ENCODE measurements around the gene ZIC2.

The ZIC2 gene

DNA sequence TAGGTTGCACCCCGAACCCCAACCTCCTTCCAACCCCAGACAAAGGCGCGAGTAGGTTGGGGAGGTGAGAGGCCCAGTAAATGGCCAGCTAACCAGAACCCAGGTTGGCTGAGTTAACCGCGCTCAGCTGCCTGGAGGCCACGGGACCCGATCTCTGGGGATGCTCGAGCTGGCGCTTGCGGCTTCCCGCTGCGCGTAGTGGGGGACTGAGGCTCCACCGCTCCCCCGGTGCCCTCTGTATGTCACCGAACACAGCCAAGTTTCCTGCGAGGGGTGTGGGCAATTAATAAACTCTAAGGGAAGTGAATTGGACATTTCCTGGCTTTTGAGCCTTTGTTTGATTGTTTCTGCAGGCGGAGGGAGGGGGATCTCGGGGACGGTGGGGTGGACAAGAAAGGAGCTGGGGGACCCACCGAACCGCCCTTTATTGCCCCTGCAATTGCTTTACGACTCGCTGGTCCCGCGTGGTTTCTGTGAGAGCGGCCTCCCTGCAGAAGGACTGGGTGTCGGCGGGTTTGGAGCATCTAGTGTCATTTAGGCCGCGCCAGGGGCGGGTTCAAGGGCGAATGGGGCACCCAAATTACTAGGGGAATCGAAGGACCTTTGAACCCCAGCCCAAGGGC is 6.5 kb upstream of the ZIC2 start:
- Histone ChIP-seq H2AFZ (ENCODE audit: low read length, unreplicated experiment) (no peak overlapping the region), H3K27me3 (ENCODE audit: insufficient read depth, low read length) (peaks cover 91% of the 10 kb centered on the region), H3K79me2 (ENCODE audit: control insufficient read depth, insufficient read depth, low read length, unreplicated experiment) (no peaks in the 10 kb centered on the region), H3K4me1 (ENCODE audit: control insufficient read depth, insufficient read depth, low read length, unreplicated experiment) (no peaks in the 10 kb centered on the region), H3K27ac (ENCODE audit: low read depth, low read length) (no peak overlapping the region), H3K36me3 (ENCODE audit: insufficient read depth, low read length) (no peaks in the 10 kb centered on the region), H3K4me3 (ENCODE audit: low read depth, low read length) (no peak overlapping the region)

DNA sequence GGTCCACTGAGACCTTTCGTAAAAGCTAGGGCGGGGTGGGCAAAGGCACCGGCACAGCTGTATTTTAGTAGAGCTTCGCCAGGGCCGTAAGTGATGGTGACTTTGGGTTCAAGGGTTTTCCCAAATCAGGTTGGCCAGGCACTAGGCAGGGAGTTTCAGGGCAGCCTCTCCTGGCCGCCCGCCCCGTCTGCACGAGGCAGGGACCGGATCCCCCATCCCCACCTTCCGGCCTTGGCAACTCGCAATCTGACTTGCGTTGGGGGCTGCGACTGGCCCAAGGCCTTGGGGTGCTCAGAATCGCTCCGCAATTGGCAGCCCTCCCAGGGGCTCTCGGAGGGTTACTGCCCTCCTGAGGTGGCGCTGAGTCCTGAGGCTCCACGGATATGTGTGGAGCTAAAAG is 6.0 kb upstream of the ZIC2 start:
- Histone ChIP-seq H3K79me2 (ENCODE audit: control insufficient read depth, insufficient read depth, low read length, unreplicated experiment) (no peaks in the 10 kb centered on the region), H3K4me1 (ENCODE audit: control insufficient read depth, insufficient read depth, low read length, unreplicated experiment) (no peaks in the 10 kb centered on the region), H3K4me3 (ENCODE audit: low read depth, low read length) (no peak overlapping the region), H3K36me3 (ENCODE audit: insufficient read depth, low read length) (no peaks in the 10 kb centered on the region), H2AFZ (ENCODE audit: low read length, unreplicated experiment) (no peak overlapping the region), H3K27ac (ENCODE audit: low read depth, low read length) (no peak overlapping the region), H3K27me3 (ENCODE audit: insufficient read depth, low read length) (peaks cover 93% of the 10 kb centered on the region)

GRCh38 chr13:99976575-99976974 is 5.0 kb upstream of the ZIC2 start:
- Histone ChIP-seq H3K36me3 (ENCODE audit: insufficient read depth, low read length) (no peaks in the 10 kb centered on the region), H3K27me3 (ENCODE audit: insufficient read depth, low read length) (peaks cover 90% of the 10 kb centered on the region), H3K4me3 (ENCODE audit: low read depth, low read length) (no peak overlapping the region), H3K27ac (ENCODE audit: low read depth, low read length) (no peak overlapping the region), H3K4me1 (ENCODE audit: control insufficient read depth, insufficient read depth, low read length, unreplicated experiment) (no peaks in the 10 kb centered on the region), H2AFZ (ENCODE audit: low read length, unreplicated experiment) (no peak overlapping the region), H3K79me2 (ENCODE audit: control insufficient read depth, insufficient read depth, low read length, unreplicated experiment) (no peaks in the 10 kb centered on the region)

- Histone ChIP-seq H3K4me3 (ENCODE audit: low read depth, low read length) (no peak overlapping the region), H3K79me2 (ENCODE audit: control insufficient read depth, insufficient read depth, low read length, unreplicated experiment) (no peaks in the 10 kb centered on the region), H3K4me1 (ENCODE audit: control insufficient read depth, insufficient read depth, low read length, unreplicated experiment) (no peaks in the 10 kb centered on the region), H3K27ac (ENCODE audit: low read depth, low read length) (no peak overlapping the region), H3K27me3 (ENCODE audit: insufficient read depth, low read length) (peaks cover 87% of the 10 kb centered on the region), H2AFZ (ENCODE audit: low read length, unreplicated experiment) (no peak overlapping the region), H3K36me3 (ENCODE audit: insufficient read depth, low read length) (no peaks in the 10 kb centered on the region)
Measured at GRCh38 chr13:99977334-99977911, 4.2 kb upstream of the ZIC2 start.

DNA sequence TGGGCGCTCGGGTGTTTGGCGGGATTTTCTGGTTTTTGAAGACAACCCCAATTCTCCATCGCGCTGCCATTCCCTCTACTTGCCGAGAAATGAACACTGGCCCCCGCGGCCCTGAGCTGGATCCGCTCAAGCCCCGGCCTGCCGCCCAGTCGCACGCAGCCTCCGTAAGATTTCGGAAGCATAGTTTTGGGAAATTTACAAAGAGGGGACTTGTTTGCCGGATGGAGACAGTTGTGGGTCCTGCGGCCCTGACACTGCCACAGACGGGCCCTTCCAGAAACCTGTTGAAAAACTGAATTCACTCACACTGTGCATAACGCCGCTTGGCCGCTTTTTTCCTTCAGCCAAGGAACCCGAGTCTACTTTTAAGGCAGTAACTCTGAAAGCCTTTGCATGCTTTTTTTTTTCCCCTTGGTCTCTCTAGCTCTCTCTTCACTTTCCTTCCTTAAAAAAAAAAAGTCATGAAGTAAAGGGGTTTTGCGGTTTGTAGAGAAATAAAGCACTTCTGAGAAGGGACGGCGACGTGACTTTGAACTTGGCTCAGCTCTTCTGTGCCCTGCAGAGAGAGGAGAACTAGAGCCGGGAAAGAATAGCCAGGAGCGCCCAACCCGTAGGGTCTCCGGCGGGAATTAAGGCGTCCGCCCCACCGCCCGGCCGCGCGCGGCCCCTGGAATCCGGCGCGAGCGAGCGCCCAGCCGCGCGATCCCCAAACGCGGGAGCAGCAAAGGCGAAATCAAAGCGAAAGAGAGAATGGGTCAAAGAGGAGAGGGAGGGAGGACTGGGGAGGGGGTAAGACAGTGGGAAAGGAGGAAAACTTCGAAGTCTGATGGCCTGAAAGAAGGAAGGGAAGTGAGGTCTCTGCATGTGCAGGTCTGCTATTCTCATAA is 3.4 kb upstream of the ZIC2 start:
- Histone ChIP-seq H3K36me3 (ENCODE audit: insufficient read depth, low read length) (no peaks in the 10 kb centered on the region), H3K4me3 (ENCODE audit: low read depth, low read length) (peak overlapping the region; percentile 18; the same call in 1 of the 2 replicates), H3K27ac (ENCODE audit: low read depth, low read length) (no peak overlapping the region), H2AFZ (ENCODE audit: low read length, unreplicated experiment) (no peak overlapping the region), H3K4me1 (ENCODE audit: control insufficient read depth, insufficient read depth, low read length, unreplicated experiment) (no peaks in the 10 kb centered on the region), H3K27me3 (ENCODE audit: insufficient read depth, low read length) (peaks cover 87% of the 10 kb centered on the region), H3K79me2 (ENCODE audit: control insufficient read depth, insufficient read depth, low read length, unreplicated experiment) (no peaks in the 10 kb centered on the region)

- Histone ChIP-seq H3K79me2 (ENCODE audit: control insufficient read depth, insufficient read depth, low read length, unreplicated experiment) (no peaks in the 10 kb centered on the region), H3K4me3 (ENCODE audit: low read depth, low read length) (peak overlapping the region; percentile 70), H3K4me1 (ENCODE audit: control insufficient read depth, insufficient read depth, low read length, unreplicated experiment) (no peaks in the 10 kb centered on the region), H3K27ac (ENCODE audit: low read depth, low read length) (no peak overlapping the region), H3K36me3 (ENCODE audit: insufficient read depth, low read length) (no peaks in the 10 kb centered on the region), H3K27me3 (ENCODE audit: insufficient read depth, low read length) (peaks cover 87% of the 10 kb centered on the region), H2AFZ (ENCODE audit: low read length, unreplicated experiment) (no peak overlapping the region)
Measured at GRCh38 chr13:99978799-99979452, 2.7 kb upstream of the ZIC2 start.

- no peaks in the 10 kb centered on the region for H3K79me2 ChIP-seq (ENCODE audit: control insufficient read depth, insufficient read depth, low read length, unreplicated experiment)
- H2AFZ ChIP-seq (ENCODE audit: low read length, unreplicated experiment): peak overlapping the region; percentile 56
- no peaks in the 10 kb centered on the region for H3K4me1 ChIP-seq (ENCODE audit: control insufficient read depth, insufficient read depth, low read length, unreplicated experiment)
- peak overlapping the region; percentile 70 for H3K4me3 ChIP-seq (ENCODE audit: low read depth, low read length)
- no peak overlapping the region for H3K27ac ChIP-seq (ENCODE audit: low read depth, low read length)
- H3K36me3 ChIP-seq (ENCODE audit: insufficient read depth, low read length): no peaks in the 10 kb centered on the region
- peaks cover 87% of the 10 kb centered on the region for H3K27me3 ChIP-seq (ENCODE audit: insufficient read depth, low read length)
Measured at GRCh38 chr13:99979453-99980200, 2.0 kb upstream of the ZIC2 start.

DNA sequence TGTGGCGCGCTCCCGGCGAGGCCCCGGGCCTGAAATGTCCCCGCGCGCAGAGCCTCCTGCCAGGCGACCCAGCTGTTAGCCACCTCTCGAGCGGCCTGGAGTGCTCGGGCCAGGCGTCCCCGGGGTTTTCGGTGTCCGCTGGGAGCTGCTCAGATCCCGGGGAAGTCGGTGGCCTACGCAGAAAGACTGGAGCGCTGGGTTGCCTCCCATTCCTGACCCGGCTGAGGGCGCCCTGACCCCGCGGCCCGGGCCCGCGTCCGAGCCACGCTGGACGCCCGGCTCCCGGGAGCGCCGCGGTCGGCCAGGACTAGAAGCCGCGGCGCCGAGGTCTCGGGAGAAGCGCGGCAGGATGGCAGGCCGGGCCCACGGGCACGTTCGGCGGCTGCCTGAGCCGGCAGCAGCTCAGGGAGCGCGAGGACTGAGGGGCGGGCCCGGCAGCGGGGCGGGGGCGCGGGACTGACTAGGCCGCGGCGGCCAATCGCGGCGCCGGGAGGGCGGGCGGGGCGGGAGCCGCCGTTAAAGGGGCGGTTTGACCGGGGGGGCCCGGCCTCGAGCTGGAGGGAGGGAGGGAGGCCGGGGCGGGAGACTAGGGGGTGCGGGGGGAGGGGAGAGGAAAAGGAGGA is 1.3 kb upstream of the ZIC2 start:
- Histone ChIP-seq H3K27me3 (ENCODE audit: insufficient read depth, low read length) (peaks cover 87% of the 10 kb centered on the region), H3K79me2 (ENCODE audit: control insufficient read depth, insufficient read depth, low read length, unreplicated experiment) (no peaks in the 10 kb centered on the region), H3K4me1 (ENCODE audit: control insufficient read depth, insufficient read depth, low read length, unreplicated experiment) (no peaks in the 10 kb centered on the region), H3K27ac (ENCODE audit: low read depth, low read length) (no peak overlapping the region), H2AFZ (ENCODE audit: low read length, unreplicated experiment) (no peak overlapping the region), H3K36me3 (ENCODE audit: insufficient read depth, low read length) (no peaks in the 10 kb centered on the region), H3K4me3 (ENCODE audit: low read depth, low read length) (peak overlapping the region; percentile 70)

DNA sequence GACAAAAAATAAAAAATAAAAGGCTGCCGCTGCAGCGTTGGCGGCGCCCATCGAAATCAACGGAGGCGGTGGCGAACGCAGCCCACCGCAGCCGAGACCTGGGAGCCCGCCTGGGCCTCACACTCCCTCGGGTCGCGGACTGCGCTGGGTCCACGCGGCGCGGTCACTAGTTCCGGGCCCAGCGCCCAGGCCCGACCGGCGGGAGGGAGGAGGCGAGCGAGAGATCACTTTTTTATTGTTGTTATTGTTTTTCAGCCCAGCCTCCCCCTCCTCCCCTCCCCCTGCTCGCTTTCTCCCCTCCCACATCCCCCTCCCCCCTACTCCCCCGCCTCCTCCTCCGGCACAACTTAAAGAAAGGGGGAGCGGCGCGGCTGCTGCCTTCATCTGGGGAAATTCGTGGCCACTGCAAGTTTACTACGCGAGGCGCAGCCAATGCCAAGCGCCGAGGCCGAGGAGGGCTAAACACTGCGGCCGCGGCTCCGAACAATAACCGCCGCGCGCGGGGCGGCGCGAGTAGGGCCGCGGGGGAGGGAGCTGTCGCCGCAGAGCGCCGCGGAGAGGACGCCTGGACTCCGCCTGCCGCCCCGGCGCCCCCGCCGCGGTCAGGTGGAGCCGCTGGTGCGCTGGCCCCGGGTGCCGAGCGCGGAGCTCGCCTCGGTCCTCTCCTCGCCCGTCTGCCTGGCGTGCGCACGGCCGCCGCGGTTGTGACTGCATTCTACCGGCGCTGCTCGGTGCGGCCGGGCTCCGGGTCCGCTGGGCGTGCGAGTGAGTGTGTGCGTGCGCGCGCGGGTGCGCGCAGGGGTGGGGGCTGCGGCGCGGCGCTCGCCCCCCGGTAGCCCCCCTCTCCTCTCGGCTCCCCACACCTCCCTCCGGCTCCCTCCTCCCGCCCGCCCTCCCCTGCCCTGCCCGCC is 505 bp upstream of the ZIC2 start:
- Histone ChIP-seq H3K36me3 (ENCODE audit: insufficient read depth, low read length) (no peaks in the 10 kb centered on the region), H3K27ac (ENCODE audit: low read depth, low read length) (no peak overlapping the region), H3K27me3 (ENCODE audit: insufficient read depth, low read length) (peaks cover 84% of the 10 kb centered on the region), H3K4me3 (ENCODE audit: low read depth, low read length) (peak overlapping the region; percentile 68), H3K4me1 (ENCODE audit: control insufficient read depth, insufficient read depth, low read length, unreplicated experiment) (no peaks in the 10 kb centered on the region), H2AFZ (ENCODE audit: low read length, unreplicated experiment) (no peak overlapping the region), H3K79me2 (ENCODE audit: control insufficient read depth, insufficient read depth, low read length, unreplicated experiment) (no peaks in the 10 kb centered on the region)

Data from ACC112 (cell line).